Amygdala (tissue), 56 donors: ENCODE measurements around the gene PTCHD4.
"Not testable (repeated sequence)": the region's sequence is repeated elsewhere in the genome, so short reads cannot be mapped to it uniquely, and the experiment has no call there.

Experiments used
- DNase-seq, 56 donors: peaks; one replicate each; lab custom pipeline; 2025; lab: John Stamatoyannopoulos, UW

Gene PTCHD4

DNA sequence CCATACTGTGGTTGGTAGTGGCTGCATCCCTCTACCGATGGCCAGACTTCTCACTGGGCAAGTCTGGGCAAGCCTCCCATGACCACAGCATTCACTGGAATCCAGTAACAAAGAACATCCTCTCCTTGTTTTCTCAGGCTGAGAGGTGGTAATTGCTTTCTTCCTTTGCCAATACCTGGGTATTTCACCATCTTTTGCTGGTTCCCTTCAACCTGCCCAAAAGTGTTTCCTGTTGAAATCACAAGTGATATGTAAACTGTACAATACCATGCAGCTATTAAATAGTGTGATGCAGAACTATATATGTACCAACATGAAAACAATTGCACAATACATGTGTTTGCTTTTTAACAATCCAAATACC is at the start of gene PTCHD4:
TSS of gene PTCHD4 (minus strand) at position 55 of the 364 bp plus-strand sequence. CDS start 42,240 bp downstream, outside the sequence.
- DNase-seq, result no peak

DNA sequence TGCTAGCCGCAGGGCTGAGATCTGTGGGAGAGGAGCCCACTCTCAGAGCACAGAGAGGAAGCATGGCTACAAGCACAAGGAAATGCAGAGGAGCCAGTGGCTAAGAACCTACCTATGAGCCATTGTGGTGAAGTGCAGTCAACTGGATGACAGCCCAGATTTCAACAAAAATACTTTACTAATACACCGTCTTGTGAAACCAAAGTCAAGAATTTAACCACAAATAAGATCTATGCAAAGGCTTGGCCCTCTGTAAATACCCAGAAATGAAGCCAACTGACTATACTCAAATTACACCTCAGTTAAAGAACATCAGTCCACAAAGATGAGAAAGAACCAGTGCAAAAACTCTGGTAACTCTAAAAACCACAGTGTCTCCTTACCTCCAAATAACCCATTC is 40.1 kb upstream of the PTCHD4 start:
- DNase-seq, result no peak

DNA sequence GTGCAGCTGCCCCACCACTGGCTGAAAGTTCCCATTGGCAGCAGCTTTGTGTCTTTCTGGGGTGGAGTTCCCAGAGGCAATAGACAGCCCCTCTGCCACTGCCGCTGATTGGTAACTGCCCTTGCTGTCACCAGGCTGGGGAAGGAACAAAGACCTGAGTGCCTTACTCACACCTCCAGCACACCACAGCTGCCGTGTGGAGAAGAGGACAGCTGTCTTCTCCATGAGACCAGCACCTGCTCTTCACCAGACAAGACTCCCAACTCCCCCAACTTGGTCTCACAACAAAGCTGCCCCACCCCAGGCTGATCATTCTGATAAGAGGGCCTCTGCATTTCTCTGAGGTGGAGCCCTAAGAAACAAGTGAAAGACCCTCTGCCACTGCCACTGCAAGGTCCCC is 39.7 kb upstream of the PTCHD4 start:
- no peak for DNase-seq

DNA sequence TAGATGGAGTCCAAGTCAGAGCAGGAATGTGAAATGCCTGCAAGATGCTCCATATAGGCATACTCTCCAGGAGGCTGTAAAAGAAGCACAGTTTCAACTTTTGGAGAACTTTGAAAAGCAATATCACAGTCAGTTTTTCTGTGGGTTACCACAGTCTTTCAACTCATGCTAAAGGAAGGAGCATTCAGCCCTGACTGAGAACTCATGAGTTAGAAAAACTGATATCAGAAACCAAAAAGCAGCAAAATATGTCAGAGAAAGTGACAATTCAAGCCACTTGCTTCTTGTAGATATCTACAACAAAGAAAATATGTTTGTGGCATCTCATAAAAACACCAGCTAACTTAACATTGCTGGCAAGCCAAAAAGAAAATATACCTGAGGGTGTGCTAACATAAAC is 36.1 kb upstream of the PTCHD4 start:
- no peak for DNase-seq

DNA sequence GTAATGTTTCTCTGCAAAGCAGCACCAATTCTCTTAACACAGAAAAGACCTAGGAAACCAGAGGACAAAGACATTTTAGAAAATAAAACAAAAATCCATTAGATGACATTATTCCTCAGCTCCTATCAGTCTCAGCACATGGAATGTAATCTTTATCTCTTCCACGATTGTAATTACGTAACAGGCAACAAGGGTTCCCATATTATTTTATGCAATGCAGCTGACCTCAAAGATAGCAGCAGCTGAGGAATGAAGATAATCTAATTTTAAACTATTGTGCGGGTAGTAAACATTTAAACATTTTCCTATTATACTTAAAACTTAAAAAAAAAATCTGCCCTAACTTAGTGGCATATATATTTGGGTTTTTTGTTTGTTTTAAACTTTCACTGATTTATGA is 33.0 kb upstream of the PTCHD4 start:
- no peak for DNase-seq

DNA sequence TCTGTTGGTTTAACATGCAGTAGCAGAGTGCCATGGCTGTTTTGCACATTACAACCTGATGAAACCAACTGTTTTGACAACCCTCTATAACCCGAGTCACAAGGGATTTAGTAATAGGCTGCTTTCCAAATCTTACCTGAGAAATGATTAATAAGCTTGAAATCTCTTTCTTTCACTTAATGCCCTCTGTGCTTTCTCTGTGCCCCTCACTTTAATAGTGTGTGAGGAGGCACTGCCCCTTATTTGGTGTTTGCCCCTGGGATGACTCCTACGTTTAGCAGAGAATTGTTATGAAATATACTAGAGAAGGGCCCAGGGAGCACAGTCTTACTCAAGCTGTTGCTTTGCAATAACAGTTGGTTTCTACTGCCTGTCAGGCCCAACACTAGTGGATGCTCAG is 31.0 kb upstream of the PTCHD4 start:
- DNase-seq, result no peak

DNA sequence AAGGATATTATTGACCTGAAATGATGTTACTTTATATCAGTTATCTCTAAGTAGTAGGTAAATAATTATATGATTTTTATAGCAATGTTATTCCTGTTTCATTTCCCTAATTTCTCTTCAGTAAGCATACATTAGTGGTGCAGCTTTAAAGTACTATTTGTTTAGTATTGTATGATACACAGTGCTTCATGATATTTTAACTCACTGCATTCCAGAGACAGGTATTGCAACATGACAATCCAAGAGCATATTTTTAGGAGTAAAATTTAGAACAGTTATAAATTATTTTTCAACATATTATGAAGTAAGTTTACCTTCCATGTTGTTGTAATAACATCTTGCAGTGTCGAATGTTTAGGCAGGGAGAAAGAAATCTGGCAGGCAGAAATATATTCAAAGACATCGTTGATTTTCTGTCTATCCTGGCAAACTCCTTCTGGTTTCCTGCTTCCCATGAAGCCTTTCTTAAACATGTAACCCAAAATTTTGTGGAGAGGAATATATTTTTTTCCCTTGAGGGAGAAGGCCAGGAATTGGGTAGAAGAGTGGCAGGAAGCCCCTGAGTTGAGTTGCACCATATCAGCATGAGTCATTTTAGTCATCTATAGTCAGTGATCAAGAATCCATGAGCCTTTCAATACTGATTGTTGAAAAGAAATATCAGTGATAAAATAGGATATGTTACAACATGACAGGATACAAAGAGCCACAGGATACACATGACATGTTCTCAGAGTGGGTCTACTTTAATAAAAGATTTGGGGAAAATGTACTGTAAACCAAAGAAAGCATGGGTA is 29.0 kb upstream of the PTCHD4 start:
- DNase-seq, result no peak

DNA sequence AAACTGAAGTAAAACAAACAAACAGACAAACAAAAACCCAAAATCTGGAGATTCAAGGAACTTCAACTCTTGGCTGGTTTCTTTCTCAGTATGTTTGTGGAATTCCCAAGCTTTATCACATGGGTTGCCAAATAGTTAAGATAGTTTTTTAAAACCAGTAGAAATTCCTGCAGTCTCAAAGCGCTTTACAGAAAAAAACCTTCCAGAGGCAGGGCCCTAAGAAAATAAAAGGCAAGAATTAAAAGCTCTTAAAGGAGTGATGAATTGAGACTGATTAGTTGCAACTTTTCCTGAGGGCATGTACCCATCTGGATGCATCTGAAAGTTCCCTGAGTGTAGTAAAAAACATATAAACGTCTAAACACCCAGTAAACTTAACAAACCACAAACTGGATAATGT is 25.9 kb upstream of the PTCHD4 start:
- no peak for DNase-seq

DNA sequence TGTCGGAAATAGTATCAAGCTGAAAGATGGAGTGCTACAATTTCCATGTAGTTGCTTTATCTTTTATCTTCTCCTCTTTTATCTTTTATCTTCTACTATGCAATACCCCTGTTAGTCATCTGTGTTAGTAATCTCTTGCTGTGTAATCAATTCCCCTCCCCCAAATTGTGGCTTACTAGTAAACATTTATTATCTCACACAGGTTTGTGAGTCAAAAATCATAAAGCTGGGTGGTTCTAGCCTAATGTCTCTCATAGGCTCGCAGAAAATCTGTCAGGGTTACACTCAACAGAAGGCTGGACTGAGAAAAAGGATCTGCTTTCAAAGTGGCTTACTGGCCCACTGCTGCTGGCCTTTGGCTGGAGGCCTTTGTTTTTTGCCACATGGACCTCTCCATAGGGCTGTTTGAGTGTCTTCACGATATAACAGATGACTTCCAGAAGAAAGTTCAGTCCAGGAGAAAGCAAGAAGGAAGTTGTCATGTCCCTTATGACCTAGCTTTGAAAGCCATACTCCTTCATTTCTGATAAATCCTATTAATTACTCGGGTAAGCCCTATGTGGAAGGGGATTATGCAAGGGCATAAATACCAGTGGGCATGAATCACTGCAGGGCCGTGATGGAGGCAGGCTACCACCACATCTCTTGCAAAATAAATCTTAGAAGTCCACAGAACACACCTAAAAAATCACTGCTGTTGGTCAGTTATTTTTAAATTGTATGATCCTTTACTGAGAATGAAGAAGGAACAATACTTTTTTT is 24.5 kb upstream of the PTCHD4 start:
- no peak for DNase-seq

DNA sequence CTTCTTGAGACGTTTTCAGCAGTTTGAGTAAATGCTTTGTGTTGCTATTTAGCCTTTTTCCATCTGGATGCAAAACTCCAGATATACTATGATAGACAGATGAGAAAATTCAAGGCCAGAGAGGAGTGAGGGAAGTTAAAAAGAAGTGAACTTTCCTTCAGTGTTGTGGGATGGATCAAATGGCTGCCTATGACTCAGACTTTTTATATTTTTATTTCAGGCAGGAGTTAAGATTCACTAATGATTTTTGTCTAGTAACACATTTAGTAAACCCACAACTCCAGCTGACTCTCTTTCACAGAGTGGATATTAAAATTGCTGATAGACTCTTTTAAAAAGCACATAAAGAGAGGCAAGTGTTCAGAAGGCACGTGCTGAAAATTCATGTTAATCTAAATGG is 23.2 kb upstream of the PTCHD4 start:
- no peak for DNase-seq

DNA sequence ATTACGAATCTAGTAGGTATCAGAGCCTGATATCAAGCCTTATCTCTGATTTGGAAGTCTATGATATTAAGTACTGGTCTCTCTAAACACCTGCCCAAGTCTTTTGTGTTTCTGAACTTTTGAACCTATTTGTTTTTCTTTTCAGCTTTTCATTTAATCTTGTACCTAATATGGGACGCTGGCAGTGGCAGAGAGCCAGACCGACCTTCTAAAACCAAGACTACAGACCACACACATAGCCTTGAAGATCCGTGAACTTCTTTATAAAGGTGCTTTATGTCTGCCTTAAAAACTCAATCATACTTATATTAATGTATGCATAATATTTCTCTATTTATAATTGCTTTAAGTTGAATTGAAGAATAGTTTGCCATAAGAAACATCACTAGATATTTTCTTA is 12.6 kb upstream of the PTCHD4 start:
- DNase-seq, result no peak

DNA sequence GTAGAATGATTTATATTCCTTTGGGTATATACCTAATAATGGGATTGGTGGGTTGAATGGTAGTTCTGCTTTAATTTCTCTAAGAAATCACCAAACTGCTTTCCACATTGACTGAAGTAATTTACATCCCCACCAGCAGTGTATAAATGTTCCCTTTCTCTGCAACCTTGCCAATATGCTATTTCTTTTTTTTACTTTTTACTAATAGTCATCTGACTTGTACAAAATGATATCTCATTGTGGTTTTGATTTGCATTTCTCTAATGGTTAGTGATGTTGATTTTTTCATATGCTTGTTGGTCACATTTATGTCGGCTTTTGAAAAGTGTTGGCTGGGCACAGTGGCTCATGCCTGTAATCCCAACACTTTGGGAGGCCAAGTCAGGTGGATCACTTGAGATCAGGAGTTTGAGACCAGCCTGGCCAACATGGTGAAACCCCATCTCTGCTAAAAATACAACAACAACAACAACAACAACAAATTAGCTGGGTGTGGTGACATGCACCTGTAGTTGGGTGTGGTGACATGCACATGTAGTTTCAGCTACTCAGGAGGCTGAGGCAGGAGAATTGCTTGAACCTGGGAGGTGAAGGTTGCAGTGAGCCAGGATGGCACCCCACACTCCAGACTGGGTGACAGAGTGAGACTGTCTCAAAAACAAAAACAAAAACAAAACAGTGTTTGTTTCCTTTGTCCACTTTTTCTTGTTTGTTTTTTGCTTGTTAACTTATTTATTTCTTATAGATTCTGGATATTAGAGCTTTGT is 11.2 kb upstream of the PTCHD4 start:
- DNase-seq, result not testable (repeated sequence)

DNA sequence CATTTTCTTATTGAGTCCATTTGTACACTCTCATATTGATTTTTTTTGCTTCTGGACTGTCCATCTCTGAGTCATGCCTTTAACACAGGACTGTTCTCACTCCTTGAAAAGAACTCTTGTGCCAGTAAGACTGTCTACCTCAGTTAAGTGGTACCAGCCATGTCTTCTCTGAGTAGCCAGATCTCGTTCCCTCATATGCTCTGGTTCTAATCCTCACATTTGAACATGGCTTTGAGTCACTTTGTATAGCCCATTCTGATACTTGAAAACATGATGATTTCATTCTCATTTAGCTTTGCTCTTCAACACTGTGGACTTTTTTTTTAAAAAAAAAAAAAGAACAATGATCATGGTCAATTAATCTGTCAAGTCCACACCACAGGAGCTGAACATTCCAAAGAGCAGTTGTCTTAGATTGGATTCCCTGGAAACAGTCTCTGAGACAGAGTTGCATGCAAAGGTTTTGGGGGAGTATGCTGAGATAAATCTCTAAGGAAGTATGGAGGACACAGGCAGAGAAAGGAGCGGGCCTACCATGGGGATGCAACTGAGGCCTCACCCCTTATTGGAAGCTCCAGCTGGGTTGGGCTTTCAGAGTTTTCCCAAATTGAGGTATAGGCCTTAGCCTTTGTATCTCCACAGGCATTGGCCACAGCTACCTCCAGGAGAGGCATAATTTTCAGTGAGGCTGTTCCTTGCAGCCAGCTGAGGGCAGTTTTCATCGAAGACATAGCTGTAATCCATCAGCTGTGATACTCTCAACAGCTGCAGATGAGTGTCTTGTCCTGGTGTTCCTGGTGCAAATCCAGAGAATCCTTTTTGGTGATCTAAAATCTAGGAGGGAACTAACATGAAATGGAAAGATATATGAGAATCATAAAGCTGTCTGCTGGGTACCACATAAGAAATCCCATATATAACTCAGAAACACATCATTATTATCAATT is 6.0 kb upstream of the PTCHD4 start:
- no peak for DNase-seq

DNA sequence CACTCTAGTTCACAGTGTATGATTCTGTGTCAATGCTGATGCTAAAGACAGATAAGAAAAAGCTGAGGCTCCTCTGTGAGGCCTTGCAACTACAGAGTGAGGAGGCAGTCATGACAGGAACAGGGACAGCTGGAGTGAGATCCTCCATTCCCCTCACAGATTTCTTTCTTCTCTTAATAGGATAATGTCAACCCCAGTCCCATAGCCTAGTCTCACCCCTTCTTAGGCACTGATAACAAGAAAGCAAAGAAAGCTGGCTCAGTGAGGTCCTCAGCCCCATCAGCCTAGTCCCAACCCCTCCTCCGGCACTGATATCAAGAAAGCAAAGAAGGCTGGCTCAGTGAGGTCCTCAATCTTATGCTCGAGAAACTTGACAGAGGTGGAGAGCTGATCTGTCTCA is 2.1 kb upstream of the PTCHD4 start:
- no peak for DNase-seq

DNA sequence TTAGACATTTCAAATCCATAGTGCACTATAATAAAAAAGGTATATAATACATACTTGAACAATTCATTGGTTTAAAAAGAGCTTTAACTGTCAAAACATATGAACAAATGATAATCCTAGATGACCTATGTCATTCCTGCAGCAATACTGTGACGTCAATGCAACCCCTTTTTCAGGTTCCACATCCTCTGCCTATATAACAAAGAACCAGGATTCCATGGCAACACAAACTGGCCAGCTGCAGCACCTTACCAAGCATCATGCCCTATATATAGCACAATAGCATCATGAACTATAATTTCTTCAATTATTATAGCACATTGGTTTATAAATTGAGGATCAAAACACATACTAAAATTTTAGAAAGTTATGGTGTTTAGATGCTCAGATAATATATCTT is 578 bp upstream of the PTCHD4 start:
- no peak for DNase-seq

DNA sequence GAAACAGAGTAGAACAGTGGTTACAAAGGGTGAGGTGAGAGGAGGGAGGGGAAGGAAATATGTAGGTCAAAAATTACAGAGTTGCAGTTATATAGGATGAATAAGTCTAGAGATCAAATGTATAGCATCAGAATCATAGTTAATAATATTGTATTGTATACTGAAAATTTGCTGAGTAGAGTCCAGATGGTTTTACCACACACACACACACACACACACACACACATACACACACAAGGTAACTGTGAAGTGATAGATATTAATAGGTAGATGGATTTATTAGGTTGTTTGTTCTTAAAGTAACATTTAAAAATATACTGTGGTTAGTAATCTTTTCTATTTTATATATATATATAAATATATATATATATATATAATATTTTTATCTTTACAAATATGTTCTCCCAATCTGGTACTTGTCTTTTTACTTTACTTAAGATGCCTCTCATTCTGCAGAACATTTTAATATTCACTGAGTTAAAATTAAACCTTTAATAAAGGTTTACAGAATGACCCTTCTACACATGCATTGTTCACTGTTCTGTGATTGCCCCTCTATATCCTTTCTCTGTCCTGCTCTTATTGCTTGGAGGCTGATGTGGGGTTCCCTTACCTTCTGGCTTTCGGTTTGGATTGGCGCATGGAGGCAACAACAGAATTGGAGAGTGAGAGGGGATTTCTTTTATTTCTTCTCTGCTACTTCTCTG is 408 bp downstream of the PTCHD4 start:
- DNase-seq, result no peak

DNA sequence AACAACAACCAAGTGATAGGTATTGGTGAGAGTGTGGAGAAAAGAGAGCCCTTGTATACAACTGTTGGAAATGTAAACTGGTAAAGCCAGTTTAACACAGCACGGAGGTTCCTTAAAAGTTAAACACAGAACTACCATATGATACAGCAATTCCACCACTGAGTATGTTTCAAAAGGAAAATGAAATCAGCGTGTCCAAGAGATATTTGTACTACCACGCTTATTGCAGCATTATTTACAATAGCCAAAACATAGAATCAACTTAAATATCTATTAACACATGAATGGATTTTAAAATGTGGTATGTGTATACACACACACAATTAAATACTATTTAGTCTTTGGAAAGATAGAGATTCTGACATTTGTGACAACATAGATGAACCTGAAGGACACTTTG is 1.1 kb downstream of the PTCHD4 start:
- no peak for DNase-seq

DNA sequence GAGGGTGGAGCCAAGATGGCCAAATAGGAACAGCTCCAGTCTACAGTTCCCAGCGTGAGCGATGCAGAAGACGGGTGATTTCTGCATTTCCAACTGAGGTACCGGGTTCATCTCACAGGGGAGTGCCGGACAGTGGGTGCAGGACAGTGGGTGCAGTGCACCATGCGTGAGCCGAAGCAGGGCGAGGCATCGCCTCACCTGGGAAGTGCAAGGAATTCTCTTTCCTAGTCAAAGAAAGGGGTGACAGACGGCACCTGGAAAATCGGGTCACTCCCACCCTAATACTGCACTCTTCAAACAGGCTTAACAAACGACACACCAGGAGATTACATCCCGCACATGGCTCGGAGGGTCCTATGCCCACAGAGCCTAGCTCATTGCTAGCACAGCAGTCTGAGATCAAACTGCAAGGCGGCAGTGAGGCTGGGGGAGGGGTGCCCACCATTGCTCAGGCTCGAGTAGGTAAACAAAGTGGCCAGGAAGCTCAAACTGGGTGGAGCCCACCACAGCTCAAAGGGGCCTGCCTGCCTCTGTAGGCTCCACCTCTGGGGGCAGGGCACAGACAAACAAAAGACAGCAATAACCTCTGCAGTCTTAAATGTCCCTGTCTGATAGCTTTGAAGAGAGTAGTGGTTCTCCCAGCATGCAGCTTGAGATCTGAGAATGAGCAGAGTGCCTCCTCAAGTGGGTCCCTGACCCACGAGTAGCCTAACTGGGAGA is 8.4 kb downstream of the PTCHD4 start:
- DNase-seq, result not testable (repeated sequence)

DNA sequence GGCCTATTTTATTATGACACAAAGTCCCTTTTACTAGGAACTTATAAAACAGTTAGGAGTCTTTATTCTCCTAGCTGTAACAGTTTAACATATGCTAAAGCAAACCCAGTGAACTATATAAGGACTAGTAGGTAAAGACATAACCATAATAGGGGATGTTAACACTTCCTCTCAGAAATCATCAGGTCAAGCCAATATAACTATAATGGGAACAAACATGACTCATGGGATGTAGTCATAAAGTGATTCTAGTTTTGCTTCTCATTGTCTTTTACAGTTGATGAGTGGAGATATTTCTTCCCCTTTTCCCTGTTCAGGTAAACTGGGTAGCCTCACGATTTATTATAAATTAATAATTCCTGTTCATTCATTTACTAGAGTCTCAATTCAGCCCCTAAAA is 9.7 kb downstream of the PTCHD4 start:
- DNase-seq, result no peak
